ENCODE measurements around the gene IGIP.

IGIP gene

GRCh38 chr5:140111011-140111858 lies 14.5 kb upstream of the IGIP start:
- no peak for TF ChIP-seq CTCF (conservative IDR thresholded peaks at IDR 0.05)
- H3K27ac ChIP-seq: peak overlapping the region; percentile 97

- TF ChIP-seq CTCF (conservative IDR thresholded peaks at IDR 0.05): no peak
- H3K27ac ChIP-seq: peak overlapping the region; percentile 94
These were observed 13.7 kb upstream of the IGIP start for GRCh38 chr5:140111859-140112551.

- no peak for TF ChIP-seq CTCF (conservative IDR thresholded peaks at IDR 0.05)
- H3K27ac ChIP-seq: peak overlapping the region; percentile 94; the same call in 1 of the 2 replicates
These were observed 13.0 kb upstream of the IGIP start for GRCh38 chr5:140112685-140113179.

- no peak for TF ChIP-seq CTCF (conservative IDR thresholded peaks at IDR 0.05)
- H3K27ac ChIP-seq: peak overlapping the region; percentile 94
These were observed 12.5 kb upstream of the IGIP start for GRCh38 chr5:140113180-140113698.

- peak within 1 kb of the TSS; percentile 94 for H3K27ac ChIP-seq
- TF ChIP-seq CTCF (conservative IDR thresholded peaks at IDR 0.05): peak; percentile 38; the same call in 1 of the 2 replicates
These were observed 12.0 kb upstream of the IGIP start, which contains the start of gene PURA for GRCh38 chr5:140113699-140114263. Gene PURA (plus strand): TSS chr5:140114109. CDS start chr5:140114182, 73 bp downstream.

- peak overlapping the region; percentile 94 for H3K27ac ChIP-seq
- TF ChIP-seq CTCF (conservative IDR thresholded peaks at IDR 0.05): no peak
These were observed 11.2 kb upstream of the IGIP start for GRCh38 chr5:140114341-140115185.
